T-helper 2 cell treated with Interferon-gamma antibody and Interleukin-4, amounts not matched to agents 5 μg/mL and 100 μg/mL, for 36 hours (primary cell): ENCODE measurements around the gene ABHD5.

Source experiments
- DNase-seq: peaks from one replicate; pipeline ENCODE4 v3.0.0; 2021; ENCODE audit warnings: low spot score
- H3K27ac Mint-ChIP-seq: one replicate; pipeline ENCODE4 v1.8.0; 2021; ENCODE audit warnings: mild to moderate bottlenecking, mixed read lengths
- H3K27me3 Mint-ChIP-seq: one replicate; pipeline ENCODE4 v1.8.0; 2021; ENCODE audit warnings: low read depth, mixed read lengths
- H3K36me3 Mint-ChIP-seq: one replicate; pipeline ENCODE4 v1.8.0; 2021; ENCODE audit warnings: low read depth, mixed read lengths
- H3K4me1 Mint-ChIP-seq: one replicate; pipeline ENCODE4 v1.8.0; 2021; ENCODE audit warnings: low read depth, mixed read lengths
- H3K4me3 Mint-ChIP-seq: one replicate; pipeline ENCODE4 v1.8.0; 2022; ENCODE audit warnings: mild to moderate bottlenecking, moderate library complexity, mixed read lengths
- H3K9me3 Mint-ChIP-seq: one replicate; pipeline ENCODE4 v1.8.0; 2021; ENCODE audit warnings: mixed read lengths

ABHD5 gene

DNA sequence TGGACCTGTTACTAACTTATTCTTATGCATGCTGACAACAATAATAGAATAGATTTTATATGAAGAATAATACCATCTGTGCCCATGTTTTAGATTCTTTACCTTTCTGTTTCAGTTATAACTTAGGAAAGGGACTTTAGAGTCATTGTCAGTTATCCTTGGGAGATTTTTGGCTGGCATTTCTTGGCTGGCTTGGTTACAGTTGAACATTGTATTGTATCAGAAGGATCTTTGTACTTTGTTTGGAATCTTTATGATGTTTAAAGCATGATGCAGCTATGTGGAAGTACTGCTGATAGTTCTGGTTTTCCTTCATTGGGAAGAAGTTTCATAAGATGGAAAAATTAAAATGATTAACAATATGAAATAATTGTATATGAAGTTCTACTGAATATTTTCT, 19.9 kb downstream of the ABHD5 start:
- no peak overlapping the region for H3K27ac Mint-ChIP-seq
- H3K27me3 Mint-ChIP-seq: no peaks in the 10 kb centered on the region
- H3K4me3 Mint-ChIP-seq: no peak overlapping the region
- peaks cover 15% of the 10 kb centered on the region for H3K36me3 Mint-ChIP-seq
- no peaks in the 10 kb centered on the region for H3K4me1 Mint-ChIP-seq
- no peaks in the 10 kb centered on the region for H3K9me3 Mint-ChIP-seq
- DNase-seq: no peak

DNA sequence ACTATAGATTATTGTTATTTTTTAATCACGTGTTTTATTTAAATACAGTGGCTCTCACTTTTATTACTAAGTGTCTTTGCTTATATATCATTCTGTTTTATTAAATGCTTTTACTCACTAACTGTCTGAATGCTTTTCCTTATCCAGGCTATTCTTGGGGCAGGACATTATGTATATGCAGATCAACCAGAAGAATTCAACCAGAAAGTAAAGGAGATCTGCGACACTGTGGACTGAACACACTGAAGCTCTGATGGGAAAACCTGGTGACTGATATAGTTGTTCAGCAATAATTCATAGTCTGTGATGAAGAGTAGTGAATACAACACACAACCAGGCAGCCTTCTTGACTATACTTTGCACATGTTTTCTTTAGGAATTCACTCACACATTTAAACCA, 27.6 kb downstream of the ABHD5 start:
- H3K9me3 Mint-ChIP-seq: no peaks in the 10 kb centered on the region
- H3K4me1 Mint-ChIP-seq: no peaks in the 10 kb centered on the region
- H3K27ac Mint-ChIP-seq: no peak overlapping the region
- no peak for DNase-seq
- no peak overlapping the region for H3K4me3 Mint-ChIP-seq
- no peaks in the 10 kb centered on the region for H3K27me3 Mint-ChIP-seq
- peaks cover 17% of the 10 kb centered on the region for H3K36me3 Mint-ChIP-seq

DNA sequence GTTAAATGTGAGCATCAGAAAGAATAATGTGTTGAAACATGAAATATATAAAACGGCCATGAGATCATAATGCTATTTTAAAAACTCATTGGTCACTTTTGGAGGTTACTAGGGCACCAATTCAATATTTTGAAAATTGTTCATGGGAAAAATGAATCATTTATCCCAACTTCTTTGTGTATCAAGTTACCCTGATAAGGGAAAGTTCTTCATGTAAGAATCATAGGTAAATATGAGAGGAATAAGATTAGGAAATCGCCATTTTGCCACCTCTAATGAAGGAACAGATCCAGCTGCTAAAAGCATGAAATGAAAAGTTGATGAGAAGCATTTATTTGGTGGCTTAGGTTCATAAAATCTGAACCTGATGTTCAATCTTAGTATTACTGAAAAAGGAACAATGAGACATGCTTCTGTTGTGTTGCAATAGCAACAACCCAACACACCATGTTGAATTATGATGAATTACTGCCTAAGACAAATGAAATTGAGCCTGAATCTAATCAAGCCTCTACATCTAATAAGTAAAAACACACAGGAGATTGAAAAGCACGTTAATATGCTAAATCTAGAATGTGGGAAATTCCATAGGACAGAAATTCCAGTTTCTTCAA, 32.5 kb downstream of the ABHD5 start:
- peaks cover 3% of the 10 kb centered on the region for H3K36me3 Mint-ChIP-seq
- no peaks in the 10 kb centered on the region for H3K9me3 Mint-ChIP-seq
- no peak overlapping the region for H3K27ac Mint-ChIP-seq
- H3K27me3 Mint-ChIP-seq: no peaks in the 10 kb centered on the region
- no peak for DNase-seq
- H3K4me1 Mint-ChIP-seq: no peaks in the 10 kb centered on the region
- no peak overlapping the region for H3K4me3 Mint-ChIP-seq

DNA sequence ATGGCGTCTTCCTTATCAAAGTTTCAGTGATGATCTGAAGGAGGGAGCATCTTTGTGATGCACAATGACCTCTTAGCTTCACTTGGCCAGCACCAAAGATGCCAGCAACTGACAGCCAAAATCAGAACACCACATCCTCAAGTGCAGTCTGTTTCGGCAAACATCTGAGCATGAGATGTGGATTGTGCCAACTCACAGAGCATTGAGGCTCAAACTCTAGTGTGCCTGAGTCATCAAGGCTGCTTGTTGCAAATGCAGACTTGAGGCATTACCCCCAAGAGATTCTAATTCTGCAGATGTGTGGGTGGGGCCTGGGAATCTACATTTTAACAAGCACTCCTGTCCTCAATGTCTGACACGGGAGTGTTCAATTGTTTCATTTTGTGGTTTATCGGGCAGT, 35.8 kb downstream of the ABHD5 start:
- H3K4me3 Mint-ChIP-seq: no peak overlapping the region
- H3K27ac Mint-ChIP-seq: no peak overlapping the region
- H3K36me3 Mint-ChIP-seq: peaks cover 1% of the 10 kb centered on the region
- no peaks in the 10 kb centered on the region for H3K4me1 Mint-ChIP-seq
- H3K27me3 Mint-ChIP-seq: no peaks in the 10 kb centered on the region
- no peaks in the 10 kb centered on the region for H3K9me3 Mint-ChIP-seq
- DNase-seq: no peak

DNA sequence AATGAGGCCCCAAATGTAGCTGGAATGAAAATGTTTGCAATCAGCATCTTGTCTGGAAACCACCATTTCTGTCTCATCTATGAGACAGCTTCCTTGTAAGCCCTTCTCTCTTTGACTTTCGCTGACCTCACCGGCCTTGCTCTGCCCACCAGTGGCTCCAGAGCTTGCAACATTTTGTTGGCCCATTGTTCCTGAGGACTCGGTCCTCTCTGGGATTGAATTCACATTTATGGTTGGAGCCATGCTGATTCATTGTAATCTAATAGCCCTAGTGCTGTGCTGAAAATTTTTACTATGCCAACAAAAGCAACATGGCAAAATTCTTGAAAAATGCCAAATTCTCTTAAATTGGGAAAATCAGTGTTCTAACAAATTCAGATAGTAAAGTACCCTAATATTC, 37.2 kb downstream of the ABHD5 start:
- Mint-ChIP-seq H3K9me3 (no peaks in the 10 kb centered on the region), H3K4me1 (no peaks in the 10 kb centered on the region), H3K27ac (no peak overlapping the region), H3K27me3 (no peaks in the 10 kb centered on the region), H3K4me3 (no peak overlapping the region), H3K36me3 (peaks cover 1% of the 10 kb centered on the region)
- no peak for DNase-seq

DNA sequence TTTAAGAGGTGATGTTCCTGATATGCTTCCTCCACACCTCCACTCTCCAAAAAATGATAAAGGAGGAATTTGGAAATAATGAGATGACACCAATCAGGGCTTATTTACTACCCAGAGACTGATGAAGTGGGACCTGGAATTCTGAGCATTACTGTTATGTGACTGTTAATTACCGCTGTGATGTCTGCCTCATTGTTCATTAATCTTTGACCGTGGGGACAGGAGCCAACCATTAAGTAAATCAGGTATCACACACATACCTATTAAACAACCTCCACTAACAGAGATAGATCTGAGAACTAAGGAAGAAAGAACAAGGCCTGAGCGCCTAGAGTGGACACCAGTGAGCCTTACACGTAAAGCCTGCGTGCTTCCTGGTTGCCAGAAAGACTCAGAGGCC, 37.7 kb downstream of the ABHD5 start:
- H3K36me3 Mint-ChIP-seq: peaks cover 1% of the 10 kb centered on the region
- no peaks in the 10 kb centered on the region for H3K9me3 Mint-ChIP-seq
- H3K27ac Mint-ChIP-seq: no peak overlapping the region
- H3K27me3 Mint-ChIP-seq: no peaks in the 10 kb centered on the region
- no peaks in the 10 kb centered on the region for H3K4me1 Mint-ChIP-seq
- no peak overlapping the region for H3K4me3 Mint-ChIP-seq
- DNase-seq: no peak

DNA sequence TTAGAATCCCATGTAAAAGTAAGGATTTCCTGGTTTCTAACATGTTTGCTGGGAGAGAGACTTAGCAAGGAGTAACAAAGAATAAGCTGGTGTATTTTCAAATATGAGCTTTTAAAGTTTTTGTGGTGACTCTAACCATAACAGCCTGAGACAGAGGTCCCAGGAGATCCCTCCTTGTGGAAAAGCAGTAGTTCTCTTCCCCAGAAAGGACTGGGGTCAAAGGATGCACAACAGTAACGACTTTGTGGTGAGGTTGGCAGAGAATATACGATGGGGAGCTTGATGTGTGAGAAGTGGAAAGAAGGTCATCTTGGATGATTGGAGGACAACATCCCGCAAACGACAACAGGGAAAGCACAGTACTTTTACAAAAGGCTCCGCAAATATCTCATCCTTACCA, 38.2 kb downstream of the ABHD5 start:
- H3K4me3 Mint-ChIP-seq: no peak overlapping the region
- H3K9me3 Mint-ChIP-seq: no peaks in the 10 kb centered on the region
- no peaks in the 10 kb centered on the region for H3K27me3 Mint-ChIP-seq
- H3K36me3 Mint-ChIP-seq: peaks cover 1% of the 10 kb centered on the region
- no peak overlapping the region for H3K27ac Mint-ChIP-seq
- no peak for DNase-seq
- no peaks in the 10 kb centered on the region for H3K4me1 Mint-ChIP-seq

DNA sequence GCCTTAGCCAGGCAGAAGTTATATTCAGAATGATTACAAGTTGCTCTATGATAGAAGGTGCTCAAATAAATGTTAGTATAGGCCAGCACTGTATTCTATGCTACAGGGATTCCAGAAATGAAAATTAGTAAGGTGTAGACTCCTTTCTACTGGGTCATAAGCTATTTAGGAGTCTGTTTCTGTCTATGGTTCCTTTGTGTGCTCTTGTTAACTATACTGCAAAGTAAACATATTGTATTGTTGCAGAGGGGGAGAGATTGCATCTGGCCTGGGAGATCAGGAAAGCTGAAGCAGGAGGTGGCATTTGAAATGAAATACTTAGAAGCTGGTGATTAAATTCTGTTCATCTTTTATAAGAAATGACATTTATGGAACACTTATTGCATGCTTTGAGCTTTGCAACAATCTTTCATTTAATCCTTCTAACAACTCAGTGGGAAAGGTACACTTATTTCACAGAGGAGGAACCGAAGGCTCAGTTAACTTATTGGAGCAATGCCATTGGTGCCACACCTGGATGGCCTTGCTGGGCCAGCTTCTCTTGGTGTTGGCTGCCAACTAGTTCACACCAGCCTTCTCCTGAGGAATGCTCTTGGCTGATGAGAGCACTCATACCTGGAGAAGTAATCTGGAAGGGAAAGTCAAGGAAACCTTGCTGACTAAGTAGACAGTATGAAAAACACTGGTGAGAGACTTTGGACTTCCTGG, 39.1 kb downstream of the ABHD5 start:
- Mint-ChIP-seq H3K4me3 (no peak overlapping the region), H3K36me3 (peaks cover 1% of the 10 kb centered on the region), H3K27me3 (no peaks in the 10 kb centered on the region), H3K27ac (no peak overlapping the region), H3K4me1 (no peaks in the 10 kb centered on the region), H3K9me3 (no peaks in the 10 kb centered on the region)
- no peak for DNase-seq

DNA sequence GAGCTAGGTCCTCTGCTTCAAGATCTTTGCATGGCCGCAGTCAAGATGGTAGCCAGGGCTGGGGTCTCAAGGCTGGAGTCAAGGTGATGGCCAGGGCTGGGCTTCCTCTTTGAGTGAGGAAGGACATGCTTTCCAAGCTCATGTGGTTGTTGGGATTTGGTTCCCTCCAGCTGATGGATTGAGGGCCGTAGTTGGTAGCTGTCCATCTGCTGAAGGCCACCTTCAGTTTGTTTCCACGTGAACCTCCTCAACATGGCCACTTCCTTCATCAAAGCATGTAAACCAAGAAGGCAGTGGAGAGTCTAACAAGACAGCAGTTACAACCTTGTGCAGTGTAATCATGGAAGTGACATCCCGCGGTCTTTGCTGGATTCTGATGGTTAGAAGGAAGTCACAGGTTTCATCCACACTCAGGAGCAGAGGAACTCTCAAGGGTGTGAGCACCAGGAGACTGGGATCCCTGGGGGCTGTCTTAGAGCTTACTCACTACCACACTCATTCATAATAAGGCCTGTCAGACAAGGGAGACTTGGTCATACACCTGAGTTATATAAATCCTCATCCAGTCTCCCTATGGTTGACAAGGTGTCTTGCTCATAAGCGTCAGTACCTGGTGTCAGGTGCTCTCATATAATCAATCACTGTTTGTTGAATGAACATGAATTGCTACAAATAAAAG, 42.1 kb downstream of the ABHD5 start:
- H3K27me3 Mint-ChIP-seq: no peaks in the 10 kb centered on the region
- DNase-seq: no peak
- H3K4me3 Mint-ChIP-seq: no peak overlapping the region
- no peaks in the 10 kb centered on the region for H3K4me1 Mint-ChIP-seq
- H3K9me3 Mint-ChIP-seq: no peaks in the 10 kb centered on the region
- no peak overlapping the region for H3K27ac Mint-ChIP-seq
- peaks cover 1% of the 10 kb centered on the region for H3K36me3 Mint-ChIP-seq

DNA sequence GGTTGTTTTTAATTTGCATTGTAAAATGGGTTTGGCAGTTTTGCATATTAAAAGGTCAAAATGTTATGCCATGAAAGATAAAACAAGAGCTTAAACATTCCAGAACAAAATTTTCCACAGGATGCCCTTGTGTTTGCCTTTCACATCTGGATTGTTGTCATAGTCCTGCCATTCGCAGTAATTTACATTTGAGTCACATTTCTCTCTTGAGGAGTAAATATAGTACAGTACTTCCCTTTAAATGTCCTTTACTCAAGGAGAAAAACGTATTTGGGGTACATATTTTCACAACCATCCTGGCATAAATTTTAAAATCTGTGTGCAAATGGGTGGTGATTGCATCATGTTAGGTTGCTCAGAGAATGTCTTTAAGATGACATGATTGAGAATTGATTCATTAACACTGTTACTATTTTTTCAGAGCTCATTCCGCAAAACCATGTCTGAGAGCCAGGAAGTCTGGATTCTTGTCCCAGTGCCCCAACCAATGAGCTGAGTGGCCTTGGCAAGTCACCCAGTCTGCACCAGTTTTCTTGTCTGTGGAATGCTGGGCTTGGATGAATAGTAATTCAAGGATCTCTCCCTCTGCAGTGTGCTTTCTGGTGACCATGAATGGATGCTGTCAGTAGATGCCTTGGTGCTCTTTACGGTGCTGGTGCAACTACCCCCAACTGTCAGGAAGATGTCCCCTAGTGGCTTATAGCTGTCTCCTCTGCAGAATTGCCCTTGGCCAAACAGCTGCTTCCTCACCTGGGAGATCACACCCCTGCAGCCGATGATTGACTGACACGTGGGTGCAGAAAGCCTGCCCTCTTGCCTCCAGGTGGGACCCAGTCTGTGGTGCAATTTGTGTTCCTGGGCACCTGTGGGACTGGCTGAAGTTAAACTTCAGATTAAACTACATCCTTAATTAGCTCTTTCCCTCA, 43.0 kb downstream of the ABHD5 start:
- Mint-ChIP-seq H3K4me1 (no peaks in the 10 kb centered on the region), H3K36me3 (peaks cover 1% of the 10 kb centered on the region), H3K9me3 (no peaks in the 10 kb centered on the region), H3K27ac (no peak overlapping the region), H3K4me3 (no peak overlapping the region), H3K27me3 (no peaks in the 10 kb centered on the region)
- DNase-seq: no peak

DNA sequence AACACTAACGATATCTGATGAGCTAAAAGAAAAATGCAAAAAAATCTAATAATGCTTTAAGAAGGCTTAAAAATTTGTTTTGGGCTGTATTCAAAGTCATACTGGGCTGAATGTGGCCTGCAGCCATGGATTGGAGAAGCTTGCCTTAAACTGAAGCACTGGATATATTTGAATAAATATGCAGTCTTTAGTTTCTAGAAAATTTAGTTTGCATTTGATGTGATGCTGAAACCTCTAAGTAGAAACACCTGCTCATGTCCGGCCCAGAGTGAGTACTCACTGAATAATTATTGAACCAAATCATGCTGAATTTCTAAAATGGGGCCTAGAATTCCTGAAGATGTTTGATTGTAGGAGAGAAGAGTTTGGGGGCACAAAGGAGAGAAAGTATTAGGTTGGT, 43.9 kb downstream of the ABHD5 start:
- Mint-ChIP-seq H3K27me3 (no peaks in the 10 kb centered on the region), H3K9me3 (no peaks in the 10 kb centered on the region), H3K4me1 (no peaks in the 10 kb centered on the region), H3K36me3 (peaks cover under 1% of the 10 kb centered on the region), H3K27ac (no peak overlapping the region), H3K4me3 (no peak overlapping the region)
- no peak for DNase-seq

DNA sequence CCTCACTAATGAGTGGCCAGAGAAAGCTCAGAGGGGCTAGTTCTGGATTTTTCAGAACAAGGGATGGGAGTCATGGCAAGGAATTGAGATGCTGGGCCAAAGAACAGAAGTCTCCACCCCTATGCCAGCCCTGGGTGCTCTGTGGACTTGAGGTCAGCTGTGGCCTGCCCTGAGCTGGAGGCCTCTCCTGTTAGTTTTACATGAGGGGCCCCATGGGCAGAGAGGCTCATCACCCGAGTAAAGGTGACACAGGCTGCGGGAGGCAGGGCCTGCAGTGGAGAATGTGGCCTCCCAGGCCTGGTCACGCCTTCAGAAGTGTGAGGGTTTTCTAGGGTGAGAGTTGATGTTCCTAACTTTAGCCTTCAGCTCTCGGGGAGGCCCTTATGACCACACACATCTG, 44.9 kb downstream of the ABHD5 start:
- no peaks in the 10 kb centered on the region for H3K4me1 Mint-ChIP-seq
- DNase-seq: no peak
- no peak overlapping the region for H3K27ac Mint-ChIP-seq
- H3K9me3 Mint-ChIP-seq: no peaks in the 10 kb centered on the region
- no peaks in the 10 kb centered on the region for H3K27me3 Mint-ChIP-seq
- H3K36me3 Mint-ChIP-seq: no peaks in the 10 kb centered on the region
- no peak overlapping the region for H3K4me3 Mint-ChIP-seq

DNA sequence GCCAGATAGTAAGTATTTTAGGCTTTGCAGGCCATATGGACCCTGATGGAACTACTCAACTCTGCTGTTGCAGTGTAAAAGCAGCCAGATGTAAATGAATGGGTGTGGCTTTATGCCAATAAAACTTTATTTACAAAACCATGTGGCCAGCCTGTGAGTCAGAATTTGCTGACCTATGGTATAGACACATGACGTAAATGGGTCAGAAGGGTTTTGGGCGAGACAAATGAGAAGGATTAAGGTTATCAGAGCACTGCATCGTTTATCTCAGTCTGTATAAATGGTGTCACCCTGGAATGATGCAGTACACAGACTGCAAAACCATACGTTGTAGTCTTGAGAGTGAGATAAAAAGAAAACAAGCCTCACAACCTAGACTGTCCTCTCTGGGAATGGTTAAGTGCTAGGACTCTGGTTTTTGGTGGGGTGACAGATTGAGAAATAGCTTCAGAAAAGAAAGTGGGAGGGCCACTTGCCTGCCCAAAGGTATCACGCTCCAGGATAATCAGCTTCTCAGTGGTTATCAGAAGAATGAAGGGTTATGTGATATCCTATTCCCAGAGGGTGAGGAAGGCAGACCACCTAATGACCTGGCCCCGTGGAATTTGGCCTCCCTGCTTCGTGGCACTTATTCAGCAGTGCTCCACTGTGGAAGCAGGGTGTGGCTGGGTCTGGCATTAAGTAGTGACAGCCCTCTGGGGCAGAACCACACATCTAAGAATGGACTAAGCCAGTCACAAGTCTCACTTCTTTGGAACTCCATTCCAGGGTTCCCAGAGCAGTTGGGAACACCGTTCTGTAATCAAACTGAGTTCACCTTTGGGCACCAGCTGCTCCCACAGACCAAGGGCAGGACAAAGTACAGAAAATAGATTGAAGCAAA, 46.1 kb downstream of the ABHD5 start:
- H3K27ac Mint-ChIP-seq: no peak overlapping the region
- H3K4me3 Mint-ChIP-seq: no peak overlapping the region

More for the DNA sequence above, 46.1 kb downstream of the ABHD5 start:
- DNase-seq: no peak
- peaks cover 2% of the 10 kb centered on the region for H3K27me3 Mint-ChIP-seq
- H3K4me1 Mint-ChIP-seq: no peaks in the 10 kb centered on the region
- H3K9me3 Mint-ChIP-seq: no peaks in the 10 kb centered on the region
- H3K36me3 Mint-ChIP-seq: no peaks in the 10 kb centered on the region
